ENCODE results near the gene STUM. TPM values are rescaled to one million over a fixed set of nuclear protein-coding genes. Genes with fewer than 3 reads are reported as not detected.
A peak's percentile ranks its signal among the peaks of the same experiment; 100 is the strongest.

Gene STUM
- total RNA-seq, 6 donors from 2014 or later, result under 0.01 to 0.98 (median 0.20) TPM; not detected in 1

- Histone ChIP-seq H3K27ac (no peak overlapping the region), H3K27me3 (no peaks in the 10 kb centered on the region), H3K9me3 (no peaks in the 10 kb centered on the region), H3K36me3 (no peaks in the 10 kb centered on the region), H3K4me1 (peaks cover 0 to 4% (median 0%) of the 10 kb centered on the region in 4 donors), H3K4me3 (no peak overlapping the region)
- 84 to 87% methylated on average over 6 of the region's 6 CpGs for WGBS, 2 donors
- no peak for DNase-seq
- TF ChIP-seq CTCF (IDR thresholded peaks at IDR 0.05) (no peak), POLR2A (IDR thresholded peaks at IDR 0.05) (no peak), EP300 (IDR thresholded peaks at IDR 0.05) (no peak), POLR2AphosphoS5 (IDR thresholded peaks at IDR 0.05) (no peak)
- ATAC-seq (ENCODE audit: low FRiP score in 2 of 2), result no peak
These were observed 20.6 kb downstream of the STUM start for GRCh38 chr1:226568975-226569741.

GRCh38 chr1:226569879-226570547 lies 21.4 kb downstream of the STUM start:
- ATAC-seq (ENCODE audit: low FRiP score in 2 of 2) (no peak), DNase-seq (peak in 1 of 2 donors; percentile 27)
- H3K4me1 ChIP-seq, result peaks cover 0 to 4% (median 0%) of the 10 kb centered on the region in 4 donors
- no peaks in the 10 kb centered on the region for H3K27me3 ChIP-seq
- TF ChIP-seq POLR2AphosphoS5 (IDR thresholded peaks at IDR 0.05), result no peak
- no peak for TF ChIP-seq CTCF (IDR thresholded peaks at IDR 0.05)
- no peak for TF ChIP-seq EP300 (IDR thresholded peaks at IDR 0.05)
- no peaks in the 10 kb centered on the region for H3K36me3 ChIP-seq
- no peak overlapping the region for H3K27ac ChIP-seq
- H3K4me3 ChIP-seq, result no peak overlapping the region
- WGBS, 2 donors, result 65 to 71% methylated on average over 4 of the region's 4 CpGs
- H3K9me3 ChIP-seq, result no peaks in the 10 kb centered on the region

DNA sequence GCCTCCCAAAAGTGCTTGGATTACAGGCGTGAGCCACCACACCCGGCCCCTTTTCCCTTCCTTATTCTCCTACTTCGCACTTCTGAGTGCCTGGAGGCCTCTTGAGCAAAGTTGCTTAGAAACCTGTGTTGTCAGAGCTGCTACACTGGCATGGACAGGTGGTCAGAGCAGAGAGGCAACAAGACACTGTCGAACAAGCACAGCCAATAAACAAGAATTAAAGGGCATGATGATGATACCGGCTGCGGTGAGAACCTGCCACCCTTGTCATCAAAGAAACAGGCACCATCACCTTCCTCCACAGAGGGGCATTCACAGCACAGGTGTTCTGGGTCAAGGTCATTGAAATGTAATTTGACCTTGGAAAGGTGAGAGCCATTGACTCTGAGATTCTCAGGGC lies 23.3 kb downstream of the STUM start:
- Histone ChIP-seq H3K4me3 (no peak overlapping the region), H3K27ac (no peak overlapping the region), H3K9me3 (no peaks in the 10 kb centered on the region), H3K4me1 (peaks cover 0 to 4% (median 0%) of the 10 kb centered on the region in 4 donors), H3K36me3 (no peaks in the 10 kb centered on the region), H3K27me3 (no peaks in the 10 kb centered on the region)
- 64 to 71% methylated on average over 6 of the region's 6 CpGs for WGBS, 2 donors
- no peak for DNase-seq
- ATAC-seq (ENCODE audit: low FRiP score in 2 of 2), result no peak
- TF ChIP-seq POLR2A (IDR thresholded peaks at IDR 0.05) (no peak), CTCF (IDR thresholded peaks at IDR 0.05) (no peak), EP300 (IDR thresholded peaks at IDR 0.05) (no peak), POLR2AphosphoS5 (IDR thresholded peaks at IDR 0.05) (no peak)

GRCh38 chr1:226572325-226572726 lies 23.8 kb downstream of the STUM start:
- Histone ChIP-seq H3K27me3 (no peaks in the 10 kb centered on the region), H3K9me3 (no peaks in the 10 kb centered on the region), H3K4me3 (no peak overlapping the region), H3K36me3 (no peaks in the 10 kb centered on the region), H3K4me1 (peaks cover 0 to 4% (median 0%) of the 10 kb centered on the region in 4 donors), H3K27ac (no peak overlapping the region)
- DNase-seq (no peak), ATAC-seq (ENCODE audit: low FRiP score in 2 of 2) (no peak)
- no peak for TF ChIP-seq CTCF (IDR thresholded peaks at IDR 0.05)
- TF ChIP-seq POLR2A (IDR thresholded peaks at IDR 0.05), result no peak
- no peak for TF ChIP-seq POLR2AphosphoS5 (IDR thresholded peaks at IDR 0.05)
- TF ChIP-seq EP300 (IDR thresholded peaks at IDR 0.05), result no peak
- 68 to 90% methylated on average over 8 of the region's 8 CpGs for WGBS, 2 donors

Measured in upper lobe of left lung (tissue), 6 donors.